Activated effector memory CD4-positive, alpha-beta T cell treated with anti-CD3 and anti-CD28 coated beads, Interleukin-2, amount 50 U/mL, for 16 hours (primary cell): ENCODE data around the gene EGFL7.

Source experiments
- DNase-seq: peaks from one replicate; pipeline ENCODE4 v3.0.0-alpha.2; 2020

The EGFL7 gene

GRCh38 chr9:136662656-136663581, at the start of gene EGFL7:
TSS of gene EGFL7 (plus strand) at chr9:136662916. CDS start at chr9:136668283, 5,367 bp downstream.
- no peak for DNase-seq

GRCh38 chr9:136613824-136614371, 48.8 kb upstream of the EGFL7 start:
- no peak for DNase-seq

GRCh38 chr9:136614372-136614922, 48.3 kb upstream of the EGFL7 start:
- DNase-seq, result no peak

- DNase-seq, result no peak
Observed at GRCh38 chr9:136614967-136615623, 47.6 kb upstream of the EGFL7 start.

- no peak for DNase-seq
Observed at GRCh38 chr9:136615631-136616306, 46.9 kb upstream of the EGFL7 start.

- no peak for DNase-seq
Observed at GRCh38 chr9:136616307-136616635, 46.4 kb upstream of the EGFL7 start.

- DNase-seq, result no peak
Observed at GRCh38 chr9:136616948-136617695, 45.6 kb upstream of the EGFL7 start.

- DNase-seq, result no peak
Observed at GRCh38 chr9:136617746-136618579, 44.8 kb upstream of the EGFL7 start.

GRCh38 chr9:136618580-136619547, 43.9 kb upstream of the EGFL7 start:
- DNase-seq, result no peak

- no peak for DNase-seq
Observed at GRCh38 chr9:136619742-136620440, 42.8 kb upstream of the EGFL7 start.

GRCh38 chr9:136620441-136621018, 42.2 kb upstream of the EGFL7 start:
- DNase-seq, result no peak

- DNase-seq, result no peak
Observed at GRCh38 chr9:136621019-136621733, 41.5 kb upstream of the EGFL7 start.

GRCh38 chr9:136621734-136622093, 41.0 kb upstream of the EGFL7 start:
- no peak for DNase-seq

- DNase-seq, result no peak
Observed at GRCh38 chr9:136622538-136622948, 40.2 kb upstream of the EGFL7 start.

GRCh38 chr9:136623016-136623841, 39.5 kb upstream of the EGFL7 start:
- DNase-seq, result no peak

- no peak for DNase-seq
Observed at GRCh38 chr9:136623842-136624183, 38.9 kb upstream of the EGFL7 start.

GRCh38 chr9:136624184-136624951, 38.3 kb upstream of the EGFL7 start:
- DNase-seq, result no peak
